TTC549 (cell line): ENCODE data around the gene GAL3ST2.
"Not testable (repeated sequence)": the region's sequence is repeated elsewhere in the genome, so short reads cannot be mapped to it uniquely, and the experiment has no call there.

Source experiments
- FAIRE-seq: peaks from 2 replicates; lab custom pipeline; 2012; peaks lifted over from hg19 to GRCh38; lab: Jason Lieb, UNC

The GAL3ST2 gene

GRCh38 chr2:241748468-241749256, 28.0 kb upstream of the GAL3ST2 start:
- FAIRE-seq = no peak

- FAIRE-seq = no peak
Measured at GRCh38 chr2:241750076-241750840, 26.4 kb upstream of the GAL3ST2 start.

GRCh38 chr2:241751152-241751551, 25.5 kb upstream of the GAL3ST2 start:
- FAIRE-seq = no peak

GRCh38 chr2:241751776-241752175, 24.8 kb upstream of the GAL3ST2 start:
- no peak for FAIRE-seq

- FAIRE-seq = no peak
Measured at GRCh38 chr2:241752253-241752652, 24.4 kb upstream of the GAL3ST2 start.

- FAIRE-seq = no peak
Measured at GRCh38 chr2:241752689-241753276, 23.8 kb upstream of the GAL3ST2 start.

- FAIRE-seq = no peak
Measured at GRCh38 chr2:241753493-241753892, 23.1 kb upstream of the GAL3ST2 start.

GRCh38 chr2:241754042-241754441, 22.6 kb upstream of the GAL3ST2 start:
- no peak for FAIRE-seq

GRCh38 chr2:241755166-241755565, 21.5 kb upstream of the GAL3ST2 start:
- no peak for FAIRE-seq

- FAIRE-seq = no peak
Measured at GRCh38 chr2:241755777-241756176, 20.8 kb upstream of the GAL3ST2 start.

GRCh38 chr2:241759067-241759807, 17.4 kb upstream of the GAL3ST2 start:
- no peak for FAIRE-seq

- FAIRE-seq = not testable (repeated sequence)
Measured at GRCh38 chr2:241759893-241760292, 16.7 kb upstream of the GAL3ST2 start.

- FAIRE-seq = no peak
Measured at GRCh38 chr2:241760301-241760771, 16.3 kb upstream of the GAL3ST2 start.

GRCh38 chr2:241762321-241762932, 14.2 kb upstream of the GAL3ST2 start:
- FAIRE-seq = no peak

- FAIRE-seq = no peak
Measured at GRCh38 chr2:241762933-241763369, 13.7 kb upstream of the GAL3ST2 start.

GRCh38 chr2:241763551-241764274, 12.9 kb upstream of the GAL3ST2 start:
- FAIRE-seq = no peak

GRCh38 chr2:241764275-241765241, 12.1 kb upstream of the GAL3ST2 start:
- no peak for FAIRE-seq

GRCh38 chr2:241767464-241768250, 9.0 kb upstream of the GAL3ST2 start:
- no peak for FAIRE-seq

- FAIRE-seq = no peak
Measured at GRCh38 chr2:241768251-241768711, 8.3 kb upstream of the GAL3ST2 start.
